Measurements from ENCODE around the gene BCL7C. TPM values are rescaled to one million over a fixed set of nuclear protein-coding genes. Genes with fewer than 3 reads are reported as not detected.

The BCL7C gene
- total RNA-seq, 1 donor from 2014 or later = 37.6 TPM

GRCh38 chr16:30924913-30925631 lies 31.2 kb upstream of the BCL7C start:
- DNase-seq (ENCODE audit: extremely low spot score, unreplicated experiment) = no peak
- peak overlapping the region; percentile 57 for H3K27ac Mint-ChIP-seq (ENCODE audit: unreplicated experiment)
- H3K4me1 Mint-ChIP-seq (ENCODE audit: unreplicated experiment) = peaks cover 12% of the 10 kb centered on the region
- H3K9me3 Mint-ChIP-seq (ENCODE audit: unreplicated experiment) = no peaks in the 10 kb centered on the region
- no peak for TF ChIP-seq CTCF (IDR thresholded peaks at IDR 0.05)
- H3K4me3 Mint-ChIP-seq (ENCODE audit: unreplicated experiment) = peak overlapping the region; percentile 75
- H3K36me3 Mint-ChIP-seq (ENCODE audit: unreplicated experiment) = peaks cover 4% of the 10 kb centered on the region
- no peaks in the 10 kb centered on the region for H3K27me3 Mint-ChIP-seq (ENCODE audit: unreplicated experiment)

GRCh38 chr16:30924076-30924912 lies 30.4 kb upstream of the BCL7C start:
- H3K4me1 Mint-ChIP-seq (ENCODE audit: unreplicated experiment) = peaks cover 12% of the 10 kb centered on the region
- peak overlapping the region; percentile 57 for H3K27ac Mint-ChIP-seq (ENCODE audit: unreplicated experiment)
- no peak for DNase-seq (ENCODE audit: extremely low spot score, unreplicated experiment)
- H3K36me3 Mint-ChIP-seq (ENCODE audit: unreplicated experiment) = peaks cover 4% of the 10 kb centered on the region
- H3K4me3 Mint-ChIP-seq (ENCODE audit: unreplicated experiment) = peak overlapping the region; percentile 75
- H3K27me3 Mint-ChIP-seq (ENCODE audit: unreplicated experiment) = no peaks in the 10 kb centered on the region
- H3K9me3 Mint-ChIP-seq (ENCODE audit: unreplicated experiment) = no peaks in the 10 kb centered on the region
- TF ChIP-seq CTCF (IDR thresholded peaks at IDR 0.05) = no peak

GRCh38 chr16:30923554-30924075 lies 29.7 kb upstream of the BCL7C start, which contains the start of gene FBXL19:
TSS of gene FBXL19 (plus strand) at chr16:30923572. CDS start at chr16:30925755, 2,183 bp downstream.
- Mint-ChIP-seq H3K36me3 (ENCODE audit: unreplicated experiment) (peaks cover 4% of the 10 kb centered on the region), H3K4me1 (ENCODE audit: unreplicated experiment) (peaks cover 12% of the 10 kb centered on the region), H3K4me3 (ENCODE audit: unreplicated experiment) (peak within 1 kb of the TSS; percentile 100), H3K9me3 (ENCODE audit: unreplicated experiment) (no peaks in the 10 kb centered on the region), H3K27me3 (ENCODE audit: unreplicated experiment) (no peaks in the 10 kb centered on the region), H3K27ac (ENCODE audit: unreplicated experiment) (peak within 1 kb of the TSS; percentile 100)
- TF ChIP-seq CTCF (IDR thresholded peaks at IDR 0.05) = no peak
- DNase-seq (ENCODE audit: extremely low spot score, unreplicated experiment) = no peak

- Mint-ChIP-seq H3K9me3 (ENCODE audit: unreplicated experiment) (no peaks in the 10 kb centered on the region), H3K36me3 (ENCODE audit: unreplicated experiment) (peaks cover 4% of the 10 kb centered on the region), H3K27me3 (ENCODE audit: unreplicated experiment) (no peaks in the 10 kb centered on the region), H3K4me1 (ENCODE audit: unreplicated experiment) (peaks cover 12% of the 10 kb centered on the region), H3K27ac (ENCODE audit: unreplicated experiment) (peak overlapping the region; percentile 100), H3K4me3 (ENCODE audit: unreplicated experiment) (peak overlapping the region; percentile 100)
- peak; percentile 99 for DNase-seq (ENCODE audit: extremely low spot score, unreplicated experiment)
- TF ChIP-seq CTCF (IDR thresholded peaks at IDR 0.05) = no peak
Measured at GRCh38 chr16:30922960-30923535, 29.2 kb upstream of the BCL7C start.

All from osteocyte (in vitro differentiated cells).